CD4-positive, alpha-beta T cell (primary cell): ENCODE data around the gene BCAT1. TPM values are rescaled to one million over a fixed set of nuclear protein-coding genes. Genes with fewer than 3 reads are reported as not detected.

Source experiments
- ATAC-seq: fragments of 200-7000 bp; cut with Tn5 transposase; one replicate; pipeline ENCODE4 v1.10.0; 2022; ENCODE audit warnings: mild to moderate bottlenecking; ENCODE audit not compliant: poor library complexity
- CTCF ChIA-PET: fragments of 350-600 bp; sonication (Branson Sonifier 250); formaldehyde crosslinking; loops from one replicate; lab custom pipeline; 2021; ENCODE audit warnings: antibody characterized with exemption, inconsistent platforms; lab: Charles Lee
- POLR2A ChIA-PET: fragments of 350-600 bp; sonication (Branson Sonifier 250); formaldehyde crosslinking; loops from one replicate; lab custom pipeline; 2021; ENCODE audit warnings: antibody characterized with exemption, inconsistent platforms; lab: Charles Lee
- DNase-seq, 14 experiments: peaks; one replicate each; pipeline ENCODE4 v3.0.0-alpha.2; 2013 to 2020; ENCODE audit warnings: mixed read lengths in 2 of 14
- H3K27ac ChIP-seq, 2 donors: one replicate each; pipeline versions ENCODE4 v1.5.1 to v1.7.0; 2013; ENCODE audit warnings: low read length in 2 of 2, low read depth in 1 of 2, mild to moderate bottlenecking in 1 of 2
- H3K27me3 ChIP-seq, 2 experiments: 1 replicate in 1 of 2; 2 replicates in 1 of 2; pipeline versions ENCODE4 v1.6.1 to v1.7.0; 2013; ENCODE audit warnings: low read length in 2 of 2, control low read depth in 1 of 2, mild to moderate bottlenecking in 1 of 2, moderate library complexity in 1 of 2; ENCODE audit not compliant: insufficient read depth in 2 of 2, control insufficient read depth in 1 of 2
- H3K36me3 ChIP-seq: one replicate; pipeline ENCODE4 v1.6.1; 2013; ENCODE audit warnings: low read length, control low read depth; ENCODE audit not compliant: insufficient read depth
- H3K4me1 ChIP-seq: one replicate; pipeline ENCODE4 v1.6.1; 2013; ENCODE audit warnings: low read length, control low read depth; ENCODE audit not compliant: insufficient read depth
- H3K4me3 ChIP-seq: one replicate; pipeline ENCODE4 v1.5.1; 2013; ENCODE audit warnings: mild to moderate bottlenecking, low read length, moderate library complexity
- H3K9me3 ChIP-seq, 2 experiments: 1 replicate in 1 of 2; 2 replicates in 1 of 2; pipeline versions ENCODE4 v1.6.1 to v1.7.0; 2013; ENCODE audit warnings: low read length in 2 of 2, mild to moderate bottlenecking in 2 of 2, control low read depth in 1 of 2, moderate library complexity in 1 of 2; ENCODE audit not compliant: control insufficient read depth in 1 of 2, insufficient read depth in 1 of 2
- H3K27ac Mint-ChIP-seq: one replicate; pipeline ENCODE4 v1.8.0; 2020; ENCODE audit warnings: mixed read lengths
- H3K27me3 Mint-ChIP-seq: one replicate; pipeline ENCODE4 v1.8.0; 2021; ENCODE audit warnings: mixed read lengths
- H3K36me3 Mint-ChIP-seq: one replicate; pipeline ENCODE4 v1.8.0; 2021; ENCODE audit warnings: low read depth, mixed read lengths
- H3K4me1 Mint-ChIP-seq: one replicate; pipeline ENCODE4 v1.8.0; 2021; ENCODE audit warnings: low read depth, mixed read lengths
- H3K4me3 Mint-ChIP-seq: one replicate; pipeline ENCODE4 v1.8.0; 2020; ENCODE audit warnings: mild to moderate bottlenecking, mixed read lengths
- H3K9me3 Mint-ChIP-seq: one replicate; pipeline ENCODE4 v1.8.0; 2020; ENCODE audit warnings: mixed read lengths
- CTCF ChIP-seq: fragments of 200-600 bp; IDR thresholded peaks from one replicate; pipeline ENCODE4 v1.8.0; 2022; ENCODE audit warnings: antibody characterized with exemption, mild to moderate bottlenecking
- intact Hi-C, 2 experiments: fragments of 100-400 bp; cut with DNase I in 1 of 2; cut with micrococcal nuclease in 1 of 2; formaldehyde crosslinking; loops; one replicate each; pipeline versions ENCODE4 v1.15.1 to v1.9.0; 2023 to 2025; cut with DNase I, micrococcal nuclease
- total RNA-seq, 174 experiments: library from RNA in 2 of 174; stranded (reverse) in 2 of 174; gene quantifications; one replicate each; pipeline ENCODE4 v1.2.3 and lab custom pipeline; 2021 to 2026

Gene BCAT1
- total RNA-seq, 2 experiments from 2014 or later = 0.34 to 0.91 TPM

GRCh38 chr12:24839268-24839791 is 109.6 kb downstream of the BCAT1 start:
- Histone ChIP-seq H3K27me3 (no peaks in the 10 kb centered on the region), H3K27ac (no peak overlapping the region), H3K4me1 (no peaks in the 10 kb centered on the region), H3K9me3 (no peaks in the 10 kb centered on the region), H3K36me3 (no peaks in the 10 kb centered on the region), H3K4me3 (no peak overlapping the region)
- no peak overlapping the region for H3K27ac Mint-ChIP-seq
- no peak for TF ChIP-seq CTCF
- H3K36me3 Mint-ChIP-seq = no peaks in the 10 kb centered on the region
- ATAC-seq = peak; percentile 67
- intact Hi-C loops = no loop called here
- H3K9me3 Mint-ChIP-seq = no peaks in the 10 kb centered on the region
- DNase-seq = peak in 5 of 14 experiments; percentile 2 to 41 (median 21)
- CTCF ChIA-PET = no interaction called here
- POLR2A ChIA-PET = no interaction called here
- peaks cover 8% of the 10 kb centered on the region for H3K27me3 Mint-ChIP-seq
- peak overlapping the region; percentile 22 for H3K4me3 Mint-ChIP-seq
- no peaks in the 10 kb centered on the region for H3K4me1 Mint-ChIP-seq

GRCh38 chr12:24838531-24838950 is 110.4 kb downstream of the BCAT1 start:
- DNase-seq = peak in 3 of 14 experiments; percentile 15 to 34 (median 18)
- ATAC-seq = no peak
- H3K27ac Mint-ChIP-seq = no peak overlapping the region
- no peaks in the 10 kb centered on the region for H3K4me1 ChIP-seq
- no peak for TF ChIP-seq CTCF
- H3K27ac ChIP-seq = no peak overlapping the region
- CTCF ChIA-PET = no interaction called here
- no peaks in the 10 kb centered on the region for H3K9me3 Mint-ChIP-seq
- H3K36me3 Mint-ChIP-seq = no peaks in the 10 kb centered on the region
- no peak overlapping the region for H3K4me3 ChIP-seq
- H3K27me3 Mint-ChIP-seq = peaks cover 8% of the 10 kb centered on the region
- no peaks in the 10 kb centered on the region for H3K36me3 ChIP-seq
- POLR2A ChIA-PET = no interaction called here
- H3K27me3 ChIP-seq = no peaks in the 10 kb centered on the region
- H3K4me1 Mint-ChIP-seq = no peaks in the 10 kb centered on the region
- intact Hi-C loops = no loop called here
- no peaks in the 10 kb centered on the region for H3K9me3 ChIP-seq
- H3K4me3 Mint-ChIP-seq = no peak overlapping the region

GRCh38 chr12:24835377-24835776 is 113.5 kb downstream of the BCAT1 start:
- Mint-ChIP-seq H3K4me1 (no peaks in the 10 kb centered on the region), H3K36me3 (no peaks in the 10 kb centered on the region), H3K27me3 (peaks cover 8% of the 10 kb centered on the region), H3K4me3 (no peak overlapping the region), H3K27ac (no peak overlapping the region), H3K9me3 (no peaks in the 10 kb centered on the region)
- H3K27me3 ChIP-seq = no peaks in the 10 kb centered on the region
- TF ChIP-seq CTCF = no peak
- no peaks in the 10 kb centered on the region for H3K9me3 ChIP-seq
- no peak for ATAC-seq
- H3K4me1 ChIP-seq = no peaks in the 10 kb centered on the region
- no peak overlapping the region for H3K27ac ChIP-seq
- POLR2A ChIA-PET = no interaction called here
- H3K4me3 ChIP-seq = no peak overlapping the region
- no peak for DNase-seq
- CTCF ChIA-PET = interaction anchor here (1.0 kb wide), 1 partner anchor 48 kb away, joined by 3 read pairs; no protein-coding TSS in a partner anchor
- no peaks in the 10 kb centered on the region for H3K36me3 ChIP-seq
- intact Hi-C loops = no loop called here
